Measurements from ENCODE around the gene ITIH5.
A peak's percentile ranks its signal among the peaks of the same experiment; 100 is the strongest.
"Not testable (repeated sequence)": the region's sequence is repeated elsewhere in the genome, so short reads cannot be mapped to it uniquely, and the experiment has no call there.

Gene ITIH5

GRCh38 chr10:7687228-7687907, 20.6 kb upstream of the ITIH5 start:
- peak; percentile 71 for DNase-seq

- no peak for DNase-seq
Observed at GRCh38 chr10:7686351-7687171, 19.8 kb upstream of the ITIH5 start.

- not testable (repeated sequence) for DNase-seq
Observed at GRCh38 chr10:7680078-7680477, 13.3 kb upstream of the ITIH5 start.

GRCh38 chr10:7679256-7679655, 12.5 kb upstream of the ITIH5 start:
- no peak for DNase-seq

- no peak for DNase-seq
Observed at GRCh38 chr10:7672341-7673134, 5.8 kb upstream of the ITIH5 start.

GRCh38 chr10:7670157-7670556, 3.4 kb upstream of the ITIH5 start:
- no peak for DNase-seq

- no peak for DNase-seq
Observed at GRCh38 chr10:7667262-7668141, 736 bp upstream of the ITIH5 start.

- no peak for DNase-seq
Observed at GRCh38 chr10:7665767-7666166, 999 bp downstream of the ITIH5 start.

- DNase-seq, result no peak
Observed at GRCh38 chr10:7664707-7665106, 2.1 kb downstream of the ITIH5 start.

- DNase-seq, result no peak
Observed at GRCh38 chr10:7662522-7662921, 4.2 kb downstream of the ITIH5 start.

GRCh38 chr10:7659560-7659959, 7.2 kb downstream of the ITIH5 start:
- DNase-seq, result no peak

- DNase-seq, result no peak
Observed at GRCh38 chr10:7657552-7657951, 9.2 kb downstream of the ITIH5 start.

GRCh38 chr10:7657079-7657478, 9.7 kb downstream of the ITIH5 start:
- DNase-seq, result not testable (repeated sequence)

GRCh38 chr10:7651853-7652470, 14.8 kb downstream of the ITIH5 start:
- no peak for DNase-seq

- DNase-seq, result no peak
Observed at GRCh38 chr10:7649673-7650300, 17.0 kb downstream of the ITIH5 start.

GRCh38 chr10:7647062-7647664, 19.6 kb downstream of the ITIH5 start:
- DNase-seq, result no peak

- no peak for DNase-seq
Observed at GRCh38 chr10:7642491-7643011, 24.2 kb downstream of the ITIH5 start.

GRCh38 chr10:7635408-7636125, 31.2 kb downstream of the ITIH5 start:
- DNase-seq, result no peak

GRCh38 chr10:7634142-7634894, 32.4 kb downstream of the ITIH5 start:
- no peak for DNase-seq

Measured in NCI-H1694 (cell line).